A673 (cell line): ENCODE data around the gene ROBO4. TPM values are rescaled to one million over a fixed set of nuclear protein-coding genes. Genes with fewer than 3 reads are reported as not detected.

Experiments
- BruUV-seq: library from RNA; stranded (reverse); fragments of 400-500 nt; replicated peaks from 2 replicates; lab custom pipeline; 2021; lab: Mats Ljungman, UMichigan
- CTCF ChIA-PET: fragments of 300-600 bp; sonication (Branson Sonifier 250); formaldehyde crosslinking; loops from one replicate; lab custom pipeline; 2022; ENCODE audit warnings: antibody characterized with exemption; lab: Charles Lee
- POLR2A ChIA-PET: fragments of 300-600 bp; sonication (Branson Sonifier 250); formaldehyde crosslinking; loops from one replicate; lab custom pipeline; 2022; ENCODE audit warnings: antibody characterized with exemption; ENCODE audit not compliant: low non-redundant PET; lab: Charles Lee
- DNase-seq: peaks from one replicate; pipeline ENCODE4 v3.0.0-alpha.2; 2015; ENCODE audit warnings: low spot score
- H3K27ac ChIP-seq: fragments of 200-600 bp; sonication (generic); 2 replicates; pipeline ENCODE4 v1.5.1; 2016; ENCODE audit warnings: mixed run types, low read depth, mild to moderate bottlenecking, mixed read lengths, antibody characterized with exemption, low read length; ENCODE audit not compliant: poor library complexity, severe bottlenecking
- H3K27me3 ChIP-seq: fragments of 200-600 bp; sonication (generic); replicated peaks from 2 replicates; pipeline ENCODE4 v1.6.1; 2017; ENCODE audit warnings: mixed run types, low read depth, mild to moderate bottlenecking, mixed read lengths, antibody characterized with exemption, low read length; ENCODE audit not compliant: insufficient read depth, poor library complexity
- H3K36me3 ChIP-seq: fragments of 200-600 bp; sonication (generic); 2 replicates; pipeline ENCODE4 v1.6.1; 2016; ENCODE audit warnings: mixed run types, mild to moderate bottlenecking, mixed read lengths, antibody characterized with exemption, low read length; ENCODE audit not compliant: insufficient read depth, poor library complexity, severe bottlenecking
- H3K4me1 ChIP-seq: fragments of 200-600 bp; sonication (generic); 2 replicates; pipeline ENCODE4 v1.6.1; 2017; ENCODE audit warnings: mixed run types, mild to moderate bottlenecking, mixed read lengths, antibody characterized with exemption, low read length; ENCODE audit not compliant: insufficient read depth, poor library complexity, severe bottlenecking
- H3K4me3 ChIP-seq: fragments of 200-600 bp; sonication (generic); 2 replicates; pipeline ENCODE4 v1.5.1; 2016; ENCODE audit warnings: low read depth, mixed run types, mild to moderate bottlenecking, mixed read lengths, low read length; ENCODE audit not compliant: poor library complexity, severe bottlenecking
- H3K9me3 ChIP-seq: fragments of 200-600 bp; sonication (generic); 2 replicates; pipeline ENCODE4 v1.6.1; 2016; ENCODE audit warnings: mixed run types, low read depth, mild to moderate bottlenecking, mixed read lengths, antibody characterized with exemption, low read length; ENCODE audit not compliant: poor library complexity, severe bottlenecking
- EZH2 ChIP-seq: fragments of 200-600 bp; sonication (generic); IDR thresholded peaks from 2 replicates; pipeline ENCODE4 v1.6.1; 2017; ENCODE audit warnings: borderline replicate concordance, low read depth, mild to moderate bottlenecking, mixed read lengths, antibody characterized with exemption, low read length; ENCODE audit not compliant: poor library complexity, severe bottlenecking
- intact Hi-C: fragments of 100-400 bp; cut with micrococcal nuclease; formaldehyde crosslinking; loops from one replicate; pipeline ENCODE4 v1.10.0; 2022; ENCODE audit not compliant: unreplicated experiment
- total RNA-seq: library from RNA; stranded (reverse); gene quantifications from 2 replicates; pipeline ENCODE4 v1.2.3, GENCODE V29; 2021
- TF ChIP-seq, protein P1 (sequence below): fragments of 300-800, 200-600 bp; sonication (generic); conservative IDR thresholded peaks from 2 replicates; pipeline ENCODE4 v1.5.1; 2017; ENCODE audit warnings: low read depth, mild to moderate bottlenecking, antibody characterized with exemption, low read length, moderate library complexity, mixed read lengths

Gene ROBO4
- total RNA-seq, 1 experiment from 2014 or later = not detected

DNA sequence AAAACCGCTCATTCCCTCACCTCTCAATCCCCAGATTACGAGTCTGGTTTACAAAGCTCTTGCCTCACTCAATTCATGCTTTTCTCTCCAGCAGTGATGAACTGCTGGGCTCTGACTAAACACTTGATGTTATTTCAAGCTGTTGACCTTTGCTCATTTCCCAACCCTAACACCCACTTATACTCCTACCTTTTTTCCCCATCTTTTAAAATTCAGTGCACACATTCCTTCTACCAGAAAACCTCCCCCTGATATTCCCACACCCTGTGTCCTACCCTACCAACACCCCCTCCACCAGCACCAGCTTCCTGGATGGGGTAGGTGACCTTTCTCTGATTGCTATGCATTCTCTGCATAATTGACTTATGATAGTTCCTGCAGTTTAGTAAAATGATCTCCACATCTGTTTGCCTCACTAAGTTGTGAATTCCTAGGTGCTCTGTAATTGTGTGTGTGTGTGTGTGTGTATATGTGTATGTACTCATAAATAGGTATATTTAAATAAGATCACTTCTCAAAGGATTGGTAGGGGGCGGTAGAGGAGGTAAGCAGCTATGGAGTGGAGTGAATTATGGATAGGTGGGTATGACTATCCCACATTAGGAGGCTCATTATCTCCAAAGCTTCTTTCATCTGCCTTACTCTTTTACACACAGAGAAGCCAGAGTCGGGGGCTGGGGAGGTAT is 37.3 kb upstream of the ROBO4 start:
- Histone ChIP-seq H3K36me3 (no peaks in the 10 kb centered on the region), H3K4me3 (no peak overlapping the region), H3K27ac (no peak overlapping the region), H3K9me3 (no peaks in the 10 kb centered on the region), H3K4me1 (no peaks in the 10 kb centered on the region), H3K27me3 (peaks cover 23% of the 10 kb centered on the region)
- intact Hi-C loops = no loop called here
- no TSS peak for BruUV-seq
- no peak for TF ChIP-seq EZH2
- TF ChIP-seq, protein P1, sequence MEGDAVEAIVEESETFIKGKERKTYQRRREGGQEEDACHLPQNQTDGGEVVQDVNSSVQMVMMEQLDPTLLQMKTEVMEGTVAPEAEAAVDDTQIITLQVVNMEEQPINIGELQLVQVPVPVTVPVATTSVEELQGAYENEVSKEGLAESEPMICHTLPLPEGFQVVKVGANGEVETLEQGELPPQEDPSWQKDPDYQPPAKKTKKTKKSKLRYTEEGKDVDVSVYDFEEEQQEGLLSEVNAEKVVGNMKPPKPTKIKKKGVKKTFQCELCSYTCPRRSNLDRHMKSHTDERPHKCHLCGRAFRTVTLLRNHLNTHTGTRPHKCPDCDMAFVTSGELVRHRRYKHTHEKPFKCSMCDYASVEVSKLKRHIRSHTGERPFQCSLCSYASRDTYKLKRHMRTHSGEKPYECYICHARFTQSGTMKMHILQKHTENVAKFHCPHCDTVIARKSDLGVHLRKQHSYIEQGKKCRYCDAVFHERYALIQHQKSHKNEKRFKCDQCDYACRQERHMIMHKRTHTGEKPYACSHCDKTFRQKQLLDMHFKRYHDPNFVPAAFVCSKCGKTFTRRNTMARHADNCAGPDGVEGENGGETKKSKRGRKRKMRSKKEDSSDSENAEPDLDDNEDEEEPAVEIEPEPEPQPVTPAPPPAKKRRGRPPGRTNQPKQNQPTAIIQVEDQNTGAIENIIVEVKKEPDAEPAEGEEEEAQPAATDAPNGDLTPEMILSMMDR = 0 out of 2 replicates have a peak, but pooled peaks have one; percentile 22
- ChIA-PET POLR2A (no interaction called here), CTCF (interaction anchor here (0.6 kb wide), 1 partner anchor 528 kb away, joined by 3 read pairs; no protein-coding TSS in a partner anchor)
- DNase-seq = no peak

DNA sequence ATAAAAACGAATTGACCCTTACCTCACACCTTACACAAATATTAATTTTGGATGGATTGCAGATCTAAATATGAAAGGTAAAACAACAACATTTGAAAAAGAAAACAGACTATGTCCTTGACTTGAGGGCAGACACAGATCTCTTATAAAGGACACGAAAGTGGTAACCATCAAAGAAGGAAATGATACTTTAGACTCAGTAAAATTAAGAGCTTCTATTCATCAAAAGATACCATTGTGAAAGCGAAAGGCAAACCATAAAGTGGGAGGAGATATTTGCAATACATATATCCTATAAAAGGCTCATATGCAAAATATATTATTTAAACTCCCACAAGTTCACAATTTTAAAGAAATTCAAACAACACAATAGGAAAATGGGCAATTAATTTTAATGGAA is 33.1 kb upstream of the ROBO4 start:
- DNase-seq = no peak
- ChIA-PET POLR2A (no interaction called here), CTCF (no interaction called here)
- Histone ChIP-seq H3K36me3 (no peaks in the 10 kb centered on the region), H3K4me1 (no peaks in the 10 kb centered on the region), H3K27me3 (peaks cover 4% of the 10 kb centered on the region), H3K4me3 (no peak overlapping the region), H3K9me3 (no peaks in the 10 kb centered on the region), H3K27ac (no peak overlapping the region)
- BruUV-seq = no TSS peak
- TF ChIP-seq EZH2 = no peak
- TF ChIP-seq, protein P1 = no peak
- intact Hi-C loops = no loop called here

DNA sequence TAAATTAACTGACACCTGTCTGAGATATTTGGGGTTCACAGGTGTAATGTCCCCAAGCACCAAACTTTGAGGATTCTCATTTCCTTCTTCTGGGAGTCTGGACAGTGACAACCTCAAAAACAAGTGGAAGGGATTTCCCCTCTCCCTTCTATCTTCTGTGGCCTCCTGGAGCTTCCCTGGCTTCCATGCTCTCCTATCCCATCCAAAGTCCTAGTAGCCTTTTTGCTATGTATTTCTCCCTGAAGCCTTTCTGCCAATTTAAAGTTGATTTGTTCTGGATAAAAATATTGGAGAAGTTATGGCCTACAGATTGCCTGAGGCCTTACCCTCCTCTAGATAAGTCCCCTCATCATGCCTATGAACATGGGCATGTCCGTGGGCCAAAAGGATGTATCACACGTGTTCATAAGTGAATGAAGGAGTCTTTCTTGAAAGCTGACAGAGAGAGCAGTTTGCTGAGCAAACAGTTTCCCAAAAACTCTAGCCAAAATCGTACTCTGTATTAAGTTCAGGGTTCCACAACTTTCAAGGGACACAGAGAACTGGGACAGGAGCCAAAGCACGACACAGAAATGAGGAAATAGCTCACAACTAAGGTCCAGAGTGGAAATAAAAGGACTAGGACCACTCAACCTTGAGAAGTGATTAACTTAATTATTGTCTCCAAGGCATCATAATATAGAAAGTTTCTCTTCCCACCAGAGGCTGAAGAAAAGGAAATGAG is 31.4 kb upstream of the ROBO4 start:
- H3K4me1 ChIP-seq = no peaks in the 10 kb centered on the region
- POLR2A ChIA-PET = interaction anchor here (0.7 kb wide), 1 partner anchor 11 kb away, joined by 5 read pairs; no protein-coding TSS in a partner anchor
- intact Hi-C loops = no loop called here
- H3K27me3 ChIP-seq = no peaks in the 10 kb centered on the region
- DNase-seq = no peak
- TF ChIP-seq, protein P1 = no peak
- no peak for TF ChIP-seq EZH2
- no TSS peak for BruUV-seq
- H3K27ac ChIP-seq = no peak overlapping the region
- no peaks in the 10 kb centered on the region for H3K36me3 ChIP-seq
- no peaks in the 10 kb centered on the region for H3K9me3 ChIP-seq
- H3K4me3 ChIP-seq = no peak overlapping the region
- CTCF ChIA-PET = no interaction called here
